Measurements from ENCODE around the gene MAP2. TPM values are rescaled to one million over a fixed set of nuclear protein-coding genes. Genes with fewer than 3 reads are reported as not detected.

MAP2 gene
- total RNA-seq, 1 donor from 2014 or later: 0.79 TPM

DNA sequence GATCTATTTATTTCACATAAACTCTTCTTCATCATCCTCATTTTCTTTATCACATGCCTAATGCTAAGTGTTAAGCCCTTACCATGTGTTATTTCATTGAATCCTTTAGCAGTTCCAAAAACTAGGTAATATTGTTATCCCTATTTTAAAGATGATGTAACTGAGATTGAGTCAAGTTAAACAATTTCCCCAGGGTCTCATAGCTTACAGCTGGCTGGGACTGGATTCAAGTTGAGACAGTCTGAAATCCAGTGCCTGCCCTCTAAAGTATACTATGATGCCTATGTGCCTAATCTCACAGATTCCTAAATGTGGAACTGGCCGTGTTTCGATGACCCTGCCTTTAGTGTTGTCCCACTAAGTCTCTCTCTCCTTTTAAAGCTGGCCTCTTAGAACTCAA is 108.5 kb downstream of the MAP2 start:
- DNase-seq (ENCODE audit: low read depth in 2 of 2): no peak

DNA sequence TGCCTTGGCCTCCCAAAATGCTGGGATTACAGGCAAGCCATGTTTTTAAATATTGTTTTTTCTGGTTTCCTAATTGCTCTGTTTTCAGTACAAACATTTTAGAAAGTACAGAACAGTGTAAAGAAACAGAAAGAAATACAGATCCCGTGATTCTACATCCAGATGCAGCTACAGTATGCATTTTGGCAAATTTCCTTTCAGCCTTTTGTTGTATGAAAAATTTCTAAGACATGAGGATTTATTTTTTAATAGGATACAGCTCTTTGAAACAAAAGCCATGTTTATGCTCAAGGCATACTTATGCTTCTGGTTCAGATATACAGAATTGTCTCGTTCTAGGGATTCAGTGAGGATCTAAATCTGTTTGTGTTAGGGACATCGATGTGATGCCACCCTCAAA is 109.5 kb downstream of the MAP2 start:
- no peak for DNase-seq (ENCODE audit: low read depth in 2 of 2)

DNA sequence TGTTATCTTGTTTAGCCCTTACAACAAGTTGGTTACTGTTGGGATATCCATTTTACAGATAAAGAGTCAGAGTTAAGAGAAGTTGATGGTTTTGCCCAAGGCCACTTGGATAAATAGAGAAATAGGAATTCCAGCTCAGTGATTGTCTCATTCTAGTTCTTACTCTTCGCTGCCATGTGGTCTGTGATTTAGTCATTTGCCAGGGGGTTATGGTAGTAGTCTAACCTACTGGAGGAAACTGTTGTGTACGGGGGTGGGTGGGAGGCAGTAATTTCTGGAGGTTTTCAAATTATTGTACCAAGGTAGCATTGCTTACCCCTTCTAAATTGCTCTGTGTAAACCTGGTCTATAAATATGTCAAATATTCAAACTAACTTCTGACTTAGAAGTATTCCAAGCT is 110.4 kb downstream of the MAP2 start:
- no peak for DNase-seq (ENCODE audit: low read depth in 2 of 2)

DNA sequence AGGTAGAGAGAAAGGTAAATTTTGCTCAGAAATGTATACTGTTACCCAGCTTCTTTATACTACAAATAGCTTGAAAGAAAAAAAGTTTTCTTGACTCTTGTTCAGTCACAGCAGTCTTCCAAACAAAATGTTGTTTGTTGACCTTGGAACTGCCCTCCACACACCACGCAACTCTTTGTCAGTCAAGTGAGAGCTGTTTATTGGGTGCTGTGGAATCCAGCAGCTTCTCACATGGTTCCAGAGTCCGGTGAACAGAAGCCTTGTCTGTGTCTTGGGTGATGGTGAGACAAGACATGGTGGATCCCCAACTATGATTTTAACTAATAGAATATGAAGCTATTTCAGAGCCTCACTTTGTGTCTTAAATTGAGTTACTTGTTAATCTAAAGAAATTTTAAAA is 112.5 kb downstream of the MAP2 start:
- DNase-seq (ENCODE audit: low read depth in 2 of 2): no peak

DNA sequence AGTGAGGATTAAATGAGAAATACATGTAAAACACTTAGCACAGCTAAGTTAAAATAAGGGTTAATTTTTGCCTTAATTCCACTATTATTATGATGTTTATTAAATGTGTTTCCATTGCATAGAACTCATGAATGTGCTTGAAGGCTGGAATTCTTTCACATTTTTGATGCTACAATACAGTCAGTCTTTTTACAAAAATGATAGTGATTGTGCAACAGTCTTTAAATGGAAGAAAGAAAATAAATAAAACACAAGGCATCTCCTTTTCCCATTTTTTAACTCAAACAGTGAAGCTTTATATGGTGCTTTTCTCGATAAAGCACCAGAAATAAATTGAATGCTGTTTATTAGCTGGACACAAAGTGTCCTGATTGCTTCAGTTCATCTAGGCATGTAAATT is 123.9 kb downstream of the MAP2 start:
- DNase-seq (ENCODE audit: low read depth in 2 of 2): no peak

DNA sequence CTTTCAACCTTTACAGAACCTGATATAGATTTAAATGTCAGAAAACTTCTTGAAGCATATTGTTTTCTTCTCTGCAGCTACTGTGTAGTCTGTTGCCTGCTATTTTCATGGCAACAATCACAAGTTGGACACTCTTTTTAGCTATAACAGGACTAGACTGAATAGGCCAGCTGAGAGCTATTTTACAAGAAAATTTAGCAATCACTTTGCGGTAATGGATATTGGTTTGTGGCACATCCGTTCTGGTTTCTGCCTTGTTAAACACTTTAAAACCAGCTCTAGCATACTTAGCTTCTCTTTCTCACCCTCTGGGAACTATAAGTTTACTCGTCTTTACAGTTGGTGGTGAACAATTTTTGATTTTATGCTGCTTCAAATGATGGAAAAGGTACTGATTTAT is 125.7 kb downstream of the MAP2 start:
- DNase-seq (ENCODE audit: low read depth in 2 of 2): no peak

DNA sequence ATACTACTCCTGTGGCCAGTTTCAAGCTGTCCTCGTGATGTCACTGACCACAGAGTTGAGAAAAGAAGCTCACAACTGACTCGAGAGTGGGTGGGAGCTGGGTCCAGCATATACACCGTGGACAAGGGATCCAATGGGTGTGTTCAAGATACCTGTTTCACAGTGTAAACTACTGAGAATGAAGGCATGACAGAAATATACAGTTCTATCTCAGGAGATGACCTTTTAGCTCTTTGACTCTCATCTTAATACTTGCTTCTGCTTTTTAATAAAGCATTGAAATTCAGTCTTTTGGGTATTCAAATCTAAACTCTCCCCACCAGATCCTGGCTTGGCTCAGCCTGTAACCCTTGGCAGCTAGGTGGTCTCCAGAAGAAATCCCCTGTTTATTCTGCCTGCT is 130.1 kb downstream of the MAP2 start:
- no peak for DNase-seq (ENCODE audit: low read depth in 2 of 2)

DNA sequence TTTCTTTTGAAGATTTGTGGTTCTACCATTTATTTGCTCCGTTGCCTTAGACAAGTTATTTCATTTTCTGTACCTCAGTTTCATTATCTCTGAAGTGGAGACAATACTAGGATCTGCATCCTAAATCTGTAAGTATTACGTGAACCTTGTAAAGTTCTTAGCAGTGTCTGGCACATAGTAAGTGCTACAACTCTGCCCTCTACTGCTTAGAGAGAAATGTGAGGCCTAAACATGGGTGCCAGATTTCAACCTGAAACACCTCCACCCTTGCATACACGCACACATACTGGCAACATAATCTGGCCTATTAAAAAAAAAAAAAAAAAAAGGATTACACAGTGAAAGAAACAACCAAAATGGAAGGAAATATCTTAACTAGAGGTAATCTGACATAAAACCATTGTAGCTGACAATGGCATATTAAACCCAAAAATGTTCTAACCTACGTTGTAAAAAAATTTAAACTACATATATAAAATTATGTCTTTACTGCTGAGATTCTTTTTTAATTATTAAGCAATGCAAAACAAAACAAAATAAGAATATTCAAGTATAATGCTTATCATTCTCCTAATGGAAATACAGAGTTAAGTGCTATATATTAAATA is 132.6 kb downstream of the MAP2 start:
- DNase-seq (ENCODE audit: low read depth in 2 of 2): peak; percentile 65 to 68

DNA sequence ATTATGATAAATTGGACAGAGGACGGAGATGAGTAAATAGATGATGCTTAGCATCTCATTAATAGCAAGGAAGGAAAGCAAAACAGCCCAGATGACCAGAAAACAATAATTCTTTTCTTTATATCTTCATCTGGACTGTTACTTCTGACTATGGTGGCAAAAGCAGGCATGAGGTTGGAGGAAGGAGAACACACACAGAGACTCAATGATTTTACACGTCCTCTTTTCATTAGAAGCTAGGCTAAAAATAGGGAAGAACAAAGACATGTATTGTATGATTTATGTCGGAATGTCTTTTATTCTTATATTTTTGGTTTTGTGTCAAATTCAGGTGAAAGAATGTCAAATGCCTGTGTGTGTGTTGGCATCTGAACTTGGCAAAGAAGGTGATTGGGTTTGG is 137.1 kb downstream of the MAP2 start:
- DNase-seq (ENCODE audit: low read depth in 2 of 2): no peak

DNA sequence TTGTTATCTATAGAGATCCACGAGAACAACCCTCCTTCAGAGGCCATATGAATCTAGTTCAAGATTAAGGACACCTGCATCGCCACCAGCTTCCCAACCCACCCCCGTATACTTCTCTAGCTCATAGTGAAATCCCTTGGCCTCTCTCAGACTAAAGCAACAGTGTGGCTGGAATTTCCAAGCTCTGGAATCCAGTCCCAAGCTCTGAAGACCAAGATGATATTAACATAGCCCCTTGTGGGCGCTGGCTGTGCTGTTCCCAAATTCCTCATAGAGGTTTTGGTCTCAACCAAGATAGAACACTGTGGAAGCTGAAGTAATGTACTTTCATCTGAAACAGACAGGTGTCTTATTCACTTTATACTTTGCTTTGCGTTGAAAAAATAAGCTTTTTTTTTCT is 139.6 kb downstream of the MAP2 start:
- no peak for DNase-seq (ENCODE audit: low read depth in 2 of 2)

DNA sequence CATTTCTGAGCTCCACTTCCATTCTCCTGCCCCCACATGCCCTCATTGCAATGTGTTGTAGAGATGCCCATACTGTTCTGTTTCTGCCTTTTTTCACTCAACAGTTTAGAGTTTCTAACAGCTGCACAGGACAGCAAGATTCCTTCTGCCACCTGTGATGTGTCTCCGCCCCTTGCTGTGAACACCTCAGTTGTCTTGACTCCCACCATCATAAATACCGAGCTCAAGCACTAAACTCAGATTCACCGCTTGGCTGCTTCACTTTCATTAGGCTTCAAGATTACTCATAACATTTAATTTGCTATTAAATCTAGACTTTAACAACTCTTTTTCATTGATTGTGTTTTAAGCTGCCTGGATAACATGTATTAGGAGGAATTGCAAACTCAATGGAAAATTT is 141.0 kb downstream of the MAP2 start:
- DNase-seq (ENCODE audit: low read depth in 2 of 2): no peak

DNA sequence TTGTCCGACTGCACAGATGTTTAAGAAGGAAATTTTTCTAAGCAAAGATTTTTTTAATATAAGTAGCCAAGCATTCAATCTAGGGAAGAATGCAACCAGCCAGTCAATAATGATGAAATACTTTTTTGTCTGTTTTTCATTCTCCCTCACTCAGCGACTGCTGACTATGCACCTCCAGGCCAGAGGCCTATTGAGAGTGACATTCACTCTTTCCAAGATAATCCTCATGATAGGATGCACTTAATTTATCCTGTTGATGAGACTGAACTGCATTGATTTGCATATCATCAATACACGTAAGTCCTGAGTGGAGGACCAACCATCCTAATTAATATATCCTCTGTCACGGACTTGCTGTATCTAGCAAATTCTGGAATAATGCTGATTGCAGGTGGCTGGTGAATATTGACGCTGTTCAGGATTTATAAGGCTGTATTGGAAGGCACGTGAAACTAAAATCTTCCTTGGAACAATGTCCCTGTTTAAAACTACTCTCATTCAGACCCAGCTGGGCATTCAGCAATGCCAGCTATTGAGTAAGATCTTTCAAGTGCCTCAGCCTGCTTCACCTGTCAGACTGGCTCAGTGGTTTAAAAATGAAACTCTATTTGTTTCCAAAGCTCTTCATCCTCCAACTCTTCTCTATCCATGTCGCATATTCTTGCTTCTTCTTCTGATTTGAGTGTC is 142.2 kb downstream of the MAP2 start:
- no peak for DNase-seq (ENCODE audit: low read depth in 2 of 2)

DNA sequence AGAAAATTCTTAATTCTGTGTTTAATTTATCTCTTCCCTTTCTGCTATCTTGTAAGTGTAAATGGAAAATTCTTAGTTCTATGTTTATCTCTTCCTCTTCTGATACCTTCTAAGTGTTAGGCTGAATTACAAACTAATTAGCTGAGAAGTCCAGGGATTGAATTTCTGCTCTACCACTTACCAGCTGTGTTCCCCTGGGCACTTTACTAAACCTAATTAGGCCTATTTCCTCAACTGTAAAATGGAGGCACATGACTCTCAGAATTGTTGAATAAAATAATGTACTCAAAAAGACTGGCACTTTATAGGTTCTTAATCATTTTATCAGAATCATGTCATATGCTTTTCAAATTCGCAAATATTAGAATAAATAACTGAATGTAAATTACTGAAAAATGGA is 146.3 kb downstream of the MAP2 start:
- DNase-seq (ENCODE audit: low read depth in 2 of 2): no peak

DNA sequence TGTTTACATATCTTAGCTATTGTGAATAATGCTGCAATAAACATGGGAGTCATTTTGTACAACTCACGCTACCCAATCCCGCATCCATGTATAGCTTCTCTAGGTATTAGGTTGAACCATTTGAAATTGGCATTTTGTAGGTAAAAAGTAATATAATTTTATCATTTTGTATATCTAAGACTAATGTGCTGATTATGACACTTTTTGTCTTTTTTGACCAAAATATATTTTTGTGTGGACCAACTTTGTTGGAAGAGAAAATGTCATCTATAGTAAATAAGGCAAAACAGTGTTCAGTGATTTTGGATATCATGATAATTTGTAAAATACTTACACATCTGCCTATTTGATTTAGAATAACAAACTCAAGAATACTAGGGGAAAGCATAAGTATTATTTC is 150.7 kb downstream of the MAP2 start:
- no peak for DNase-seq (ENCODE audit: low read depth in 2 of 2)

DNA sequence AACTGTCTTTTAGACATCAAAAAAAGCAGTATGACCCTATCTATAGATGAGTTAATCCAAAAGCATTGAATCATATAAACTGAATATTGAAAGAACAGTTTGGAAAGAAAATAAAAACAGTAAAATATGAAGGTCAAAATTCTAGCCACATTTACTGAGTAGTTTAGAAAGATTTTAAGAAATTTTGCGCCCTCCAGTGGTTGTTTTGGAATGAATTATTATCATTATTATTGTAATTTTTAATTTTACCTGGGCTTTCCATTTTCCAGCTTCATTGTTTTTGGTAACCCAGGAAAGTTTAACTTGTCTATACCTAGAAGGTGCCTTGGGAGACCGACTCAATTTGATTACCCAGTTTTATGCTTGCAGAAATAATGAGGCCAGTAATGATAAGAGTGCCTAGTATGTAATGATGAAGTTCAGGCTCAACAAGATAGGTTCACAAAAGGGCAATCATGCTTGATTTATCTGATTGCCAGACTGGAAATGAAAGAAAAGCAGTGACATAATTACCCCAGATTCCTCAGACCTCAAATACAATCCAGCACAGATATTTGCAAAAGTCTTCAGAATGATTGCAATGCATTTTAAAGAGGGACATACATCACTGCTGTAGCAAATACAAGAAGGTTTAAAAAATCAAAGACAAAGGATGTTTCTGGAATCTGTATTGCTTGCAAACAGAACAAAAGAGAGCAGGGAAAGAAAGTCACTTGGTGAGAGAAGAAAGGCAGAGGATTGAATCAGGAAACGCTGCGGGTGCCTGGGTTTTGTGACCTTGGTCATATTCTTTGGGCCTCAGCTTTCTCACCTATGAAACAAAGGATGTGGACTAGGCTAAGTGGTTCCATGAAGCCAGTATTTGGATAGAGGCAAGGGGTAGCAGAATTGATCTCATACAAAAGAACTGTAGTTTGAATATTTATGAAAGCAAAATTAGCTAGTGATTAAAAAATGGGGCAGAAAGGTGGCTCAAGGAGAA is 153.8 kb downstream of the MAP2 start:
- DNase-seq (ENCODE audit: low read depth in 2 of 2): peak; percentile 20 to 48

DNA sequence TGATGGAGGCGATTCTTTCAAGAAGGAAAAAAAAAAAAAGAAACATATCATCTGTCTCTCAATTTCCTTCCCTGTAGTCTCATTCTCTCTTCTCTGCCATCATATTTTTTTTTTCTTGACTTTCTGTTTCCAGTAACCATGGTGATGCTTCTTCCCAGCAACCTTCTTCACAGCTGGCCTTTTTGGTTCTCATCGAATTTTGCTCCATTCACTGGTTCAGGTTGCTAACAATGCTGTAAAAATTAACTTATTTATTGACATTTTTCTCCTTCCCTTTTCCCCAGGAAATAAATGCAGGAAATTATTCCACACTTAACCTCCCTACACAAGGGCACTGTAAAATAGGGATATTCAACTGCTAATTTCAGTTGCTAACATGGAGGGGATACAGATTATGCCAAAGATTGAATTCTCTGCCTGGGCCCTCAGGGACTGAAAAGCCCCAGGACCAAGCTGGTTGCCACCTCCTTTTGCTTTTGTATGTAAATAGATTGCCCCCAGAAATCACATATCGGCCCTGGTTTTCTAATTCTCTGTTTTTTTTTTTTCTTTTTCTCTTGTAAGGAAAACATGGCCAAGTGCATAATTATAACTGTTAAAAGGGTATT is 154.7 kb downstream of the MAP2 start:
- no peak for DNase-seq (ENCODE audit: low read depth in 2 of 2)

DNA sequence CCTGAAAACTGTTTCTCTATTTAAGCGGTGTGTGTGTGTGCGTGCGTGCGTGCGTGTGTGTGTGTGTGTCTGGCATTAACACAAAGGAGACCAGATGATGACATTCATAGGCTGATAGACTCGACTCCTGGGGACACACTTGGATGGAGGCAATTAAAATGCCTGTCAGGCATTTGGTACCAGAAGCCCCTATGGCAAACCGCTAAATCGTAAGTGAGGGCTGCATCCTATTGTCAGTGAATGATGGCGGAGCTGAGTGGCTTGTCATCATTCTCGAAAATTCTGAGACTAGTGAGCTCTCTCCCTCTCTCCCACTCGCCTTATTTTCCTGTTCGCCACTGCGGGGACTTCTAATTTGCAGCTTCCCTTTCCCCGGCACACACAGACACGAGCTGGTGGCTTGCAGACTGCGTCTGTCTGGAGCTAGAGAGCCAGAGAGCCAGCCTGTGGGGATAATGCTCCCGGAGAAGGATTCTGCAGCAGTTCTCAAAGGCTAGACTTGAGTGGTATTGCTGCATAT is 155.4 kb downstream of the MAP2 start:
- DNase-seq (ENCODE audit: low read depth in 2 of 2): peak in 1 of 2 donors; percentile 24

DNA sequence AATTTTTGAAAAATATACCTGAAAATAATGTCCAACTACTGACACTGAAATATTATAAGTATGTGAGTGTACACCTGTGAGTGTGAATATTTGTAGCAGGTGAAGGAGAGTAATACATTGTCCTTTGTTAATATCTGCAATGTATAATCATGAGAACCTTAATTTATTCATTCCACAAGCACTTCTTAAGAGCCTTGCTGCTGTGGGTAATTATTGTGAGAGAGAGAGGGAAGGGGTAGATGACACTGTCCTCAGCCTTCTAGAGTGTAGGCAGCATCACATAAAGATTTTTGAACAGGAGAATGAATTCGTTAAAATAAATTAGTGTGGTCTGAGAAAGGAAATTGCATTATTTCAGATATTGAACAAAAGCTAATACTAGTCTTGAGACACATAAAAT is 157.2 kb downstream of the MAP2 start:
- no peak for DNase-seq (ENCODE audit: low read depth in 2 of 2)

DNA sequence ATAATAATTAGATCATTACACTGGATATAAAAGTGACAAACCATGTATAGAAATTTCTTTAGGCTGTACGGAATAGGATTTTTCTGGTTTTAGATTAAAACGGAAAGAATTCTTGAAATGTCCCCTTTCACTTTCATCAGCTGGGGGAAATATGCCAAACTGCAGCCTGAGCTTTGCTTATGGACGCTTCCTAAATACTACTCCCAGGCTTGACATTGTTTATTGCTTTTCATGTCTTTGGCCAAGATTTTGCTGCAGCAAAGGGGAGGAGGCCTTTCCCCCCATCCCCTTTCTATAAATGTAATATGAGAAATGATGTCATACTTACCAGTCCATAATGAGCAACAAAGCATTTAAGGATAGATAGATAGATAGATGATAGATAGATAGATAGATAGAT is 158.4 kb downstream of the MAP2 start:
- DNase-seq (ENCODE audit: low read depth in 2 of 2): peak in 1 of 2 donors; percentile 34

DNA sequence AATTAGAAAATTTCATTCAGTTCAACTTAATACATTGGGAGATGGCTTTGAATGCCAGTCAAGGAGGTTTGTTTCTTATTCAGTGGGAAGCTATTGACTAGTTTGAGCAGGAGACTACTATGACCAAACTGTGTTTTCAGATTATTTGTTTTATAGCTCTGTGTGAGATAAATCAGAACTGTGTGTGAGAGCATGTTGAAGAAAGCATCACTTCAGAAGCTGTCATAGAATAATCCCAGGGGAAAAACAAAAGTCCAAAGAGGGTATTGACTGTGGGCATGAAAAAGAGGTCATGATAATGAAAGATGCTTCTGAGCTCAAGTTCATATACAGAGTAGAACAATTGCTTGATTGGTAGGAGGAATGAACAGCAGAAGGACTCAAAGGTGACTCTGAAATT is 160.6 kb downstream of the MAP2 start:
- DNase-seq (ENCODE audit: low read depth in 2 of 2): no peak

DNA sequence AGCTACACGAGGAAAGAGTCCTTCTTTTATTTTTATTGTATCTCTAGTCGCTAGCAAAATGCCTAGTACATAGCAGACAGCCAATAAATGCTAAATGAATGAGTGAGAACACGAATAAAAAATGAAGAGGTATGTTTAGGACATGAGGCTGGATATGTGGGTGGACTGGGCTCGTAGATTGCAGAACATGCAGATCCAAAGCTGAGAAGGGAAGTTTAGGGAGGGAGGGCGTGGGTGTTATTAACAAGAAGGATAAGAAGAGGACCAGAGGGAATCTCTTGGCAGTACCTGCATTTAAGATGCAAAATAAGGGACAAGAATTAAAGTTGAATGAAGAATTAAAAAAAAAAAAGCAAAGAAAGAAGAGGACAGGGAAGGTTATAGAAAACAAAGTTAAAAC is 161.1 kb downstream of the MAP2 start:
- DNase-seq (ENCODE audit: low read depth in 2 of 2): no peak

DNA sequence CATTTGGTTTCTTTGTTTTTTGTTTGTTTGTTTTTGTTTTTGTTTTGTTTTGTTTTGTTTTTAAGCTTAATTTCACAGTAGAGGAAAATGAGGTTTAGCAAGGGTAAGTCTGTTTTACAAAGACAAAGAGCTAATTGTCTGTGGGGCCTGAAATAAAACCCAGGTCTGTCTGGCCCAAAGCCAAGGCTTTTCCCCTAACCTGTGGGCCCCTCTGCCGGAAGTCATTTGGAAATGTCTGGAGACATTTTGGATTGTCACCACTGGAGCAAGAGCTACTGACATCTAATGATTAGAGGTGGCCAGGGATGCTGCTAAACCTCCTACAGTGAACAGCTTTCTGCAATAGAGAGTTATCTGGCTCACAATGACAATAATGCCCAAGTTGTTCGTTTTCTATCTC is 167.2 kb downstream of the MAP2 start:
- no peak for DNase-seq (ENCODE audit: low read depth in 2 of 2)

Measured in lung microvascular endothelial cell (primary cell).